Activated T-cell treated with anti-CD3 and anti-CD28 coated beads, Interleukin-2, amount 50 U/mL, for 1 hour (primary cell): ENCODE measurements around the gene SAT1.

Experiments used
- DNase-seq: peaks from one replicate; pipeline ENCODE4 v3.0.0-alpha.2; 2020

Gene SAT1

GRCh38 chrX:23811656-23812055 lies 28.7 kb downstream of the SAT1 start:
- DNase-seq: no peak

DNA sequence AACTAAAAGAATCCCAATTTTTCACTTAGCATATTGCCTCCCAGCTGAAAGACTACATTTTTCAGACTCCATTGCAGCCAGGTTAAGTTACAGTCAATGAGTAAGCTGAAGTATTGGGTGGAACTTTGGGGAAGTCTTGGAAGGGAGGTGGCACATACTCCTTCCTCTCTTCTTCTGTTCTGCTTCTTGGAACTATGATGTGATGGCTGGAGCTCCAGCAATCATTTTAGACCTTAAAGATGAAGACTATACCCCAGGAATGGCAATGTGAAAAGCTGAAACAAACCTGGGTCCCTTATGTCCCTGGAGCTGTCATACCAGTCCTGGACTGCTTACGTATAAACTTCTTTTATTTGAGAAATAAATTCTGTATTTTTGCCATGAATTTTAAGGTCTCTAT lies 30.8 kb downstream of the SAT1 start:
- DNase-seq: no peak

GRCh38 chrX:23815376-23815775 lies 32.4 kb downstream of the SAT1 start:
- no peak for DNase-seq

GRCh38 chrX:23816179-23816578 lies 33.2 kb downstream of the SAT1 start:
- DNase-seq: no peak

GRCh38 chrX:23817979-23818336 lies 35.0 kb downstream of the SAT1 start:
- no peak for DNase-seq

GRCh38 chrX:23819385-23820234 lies 36.6 kb downstream of the SAT1 start:
- DNase-seq: no peak

- DNase-seq: no peak
Observed at GRCh38 chrX:23820235-23820782, 37.3 kb downstream of the SAT1 start.

DNA sequence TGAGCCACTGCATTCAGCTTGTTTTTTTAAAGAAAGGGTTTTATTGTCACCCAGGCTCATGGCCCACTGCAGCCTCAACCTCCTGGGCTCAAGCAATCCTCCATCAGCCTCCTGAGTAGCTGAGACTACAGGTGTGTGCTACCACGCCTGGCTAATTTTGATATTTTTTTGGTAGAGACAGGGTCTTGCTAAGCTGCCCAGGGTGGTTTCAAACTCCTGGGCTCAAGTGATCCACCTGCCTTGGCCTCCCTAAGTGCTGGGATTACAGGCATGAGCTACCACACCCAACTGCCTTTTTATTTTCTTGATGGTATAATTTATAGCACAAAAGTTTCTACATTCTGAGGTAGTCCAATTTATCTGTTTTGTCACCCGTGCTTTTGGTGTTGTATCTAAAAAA lies 38.9 kb downstream of the SAT1 start:
- no peak for DNase-seq

DNA sequence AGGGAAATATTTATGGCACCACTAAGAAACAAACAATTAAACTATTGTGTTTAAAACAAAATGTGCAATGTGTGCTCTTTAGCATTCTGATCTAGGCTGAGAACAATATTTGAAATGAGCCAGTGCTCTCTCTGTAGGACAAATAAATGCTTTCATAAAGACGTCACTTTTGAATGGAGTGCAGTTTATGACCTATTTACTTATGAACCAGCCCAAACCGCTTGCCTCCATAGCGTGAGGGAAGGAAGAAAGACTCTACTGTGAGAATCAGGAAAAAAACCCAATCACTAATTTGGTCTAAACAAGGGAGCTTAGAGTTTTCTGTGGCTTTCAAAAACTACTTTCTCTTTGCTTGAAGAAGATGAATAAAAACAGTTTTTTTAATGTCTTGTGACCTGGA lies 39.4 kb downstream of the SAT1 start:
- no peak for DNase-seq

GRCh38 chrX:23822841-23823240 lies 39.9 kb downstream of the SAT1 start:
- DNase-seq: no peak

GRCh38 chrX:23825675-23826074 lies 42.7 kb downstream of the SAT1 start:
- no peak for DNase-seq

- no peak for DNase-seq
Observed at GRCh38 chrX:23826216-23826615, 43.2 kb downstream of the SAT1 start.

GRCh38 chrX:23826653-23827052 lies 43.7 kb downstream of the SAT1 start:
- no peak for DNase-seq

- DNase-seq: no peak
Observed at GRCh38 chrX:23828881-23829280, 45.9 kb downstream of the SAT1 start.

DNA sequence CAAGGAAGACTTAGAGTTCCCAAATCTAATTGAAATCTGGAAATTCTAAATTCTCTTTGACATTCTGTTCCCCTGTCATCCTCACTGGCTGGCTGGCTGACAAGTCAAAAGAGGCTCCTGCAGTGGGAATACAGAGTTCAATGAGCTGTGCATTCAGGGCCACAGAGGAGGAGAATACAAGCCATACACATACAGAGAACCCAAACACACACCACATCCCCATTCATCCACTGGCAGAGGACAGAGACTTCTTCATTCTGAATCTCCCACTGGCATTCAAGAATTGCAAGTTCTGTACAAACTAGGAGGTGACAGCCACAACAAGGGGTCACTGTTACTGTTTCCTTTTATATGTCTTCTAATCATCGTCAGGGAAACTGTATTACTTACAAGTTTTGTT lies 49.7 kb downstream of the SAT1 start:
- DNase-seq: no peak
